Sigmoid colon (tissue), 7 donors: ENCODE results near the gene LLGL1. TPM values are rescaled to one million over a fixed set of nuclear protein-coding genes. Genes with fewer than 3 reads are reported as not detected.

Experiments used
- DNase-seq: peaks from one replicate; pipeline ENCODE4 v3.0.0-alpha.2; 2019
- H3K27ac ChIP-seq, 4 donors: fragments of 200-600 bp; sonication (generic); one replicate each; pipeline ENCODE4 v1.5.1; 2016 to 2019; ENCODE audit warnings: mild to moderate bottlenecking in 1 of 4
- H3K27me3 ChIP-seq, 3 donors: fragments of 200-600 bp; sonication (generic); one replicate each; pipeline ENCODE4 v1.5.1; 2019; ENCODE audit warnings: mild to moderate bottlenecking in 1 of 3
- H3K36me3 ChIP-seq, 4 donors: fragments of 200-600 bp; sonication (generic); one replicate each; pipeline ENCODE4 v1.5.1; 2016 to 2019
- H3K4me1 ChIP-seq, 4 donors: fragments of 200-600 bp; sonication (generic); one replicate each; pipeline ENCODE4 v1.5.1; 2017 to 2019
- H3K4me3 ChIP-seq, 4 donors: fragments of 200-600 bp; sonication (generic); one replicate each; pipeline ENCODE4 v1.5.1; 2017 to 2019; ENCODE audit warnings: mild to moderate bottlenecking in 2 of 4, moderate library complexity in 1 of 4
- H3K9me3 ChIP-seq, 4 donors: fragments of 200-600 bp in 3 of 4; sonication (generic) in 3 of 4; one replicate each; pipeline versions ENCODE4 v1.5.1 to v1.6.1; 2013 to 2019
- EP300 ChIP-seq, 4 donors: sonication (generic); formaldehyde crosslinking; IDR thresholded peaks; one replicate each; pipeline ENCODE4 v1.6.1; 2017; ENCODE audit warnings: antibody characterized with exemption in 4 of 4
- POLR2A ChIP-seq, 2 donors: fragments of 450-650 bp; IDR thresholded peaks; one replicate each; pipeline ENCODE4 v1.6.1; 2016; ENCODE audit warnings: antibody characterized with exemption in 2 of 2, mild to moderate bottlenecking in 2 of 2, moderate library complexity in 2 of 2
- POLR2AphosphoS5 ChIP-seq, 4 donors: sonication (generic); formaldehyde crosslinking; IDR thresholded peaks; one replicate each; pipeline ENCODE4 v1.6.1; 2017; ENCODE audit warnings: antibody characterized with exemption in 4 of 4
- WGBS, 2 donors: extraction: QIAGEN DNeasy Blood & Tissue Kit; methylation state at CpG; one replicate each; pipeline ENCODE4 v1.1.7; 2013; 5-methylcytosine and 5-hydroxymethylcytosine counted together
- intact Hi-C: fragments of 100-400 bp; cut with DNase I; formaldehyde crosslinking; loops from one replicate; pipeline ENCODE4 v1.15.1; 2023
- polyA plus RNA-seq, 3 donors: library from polyadenylated mRNA; stranded (reverse); fragments of 200-250 nt; gene quantifications; one replicate each; pipeline ENCODE4 v1.2.3, GENCODE V29; 2013
- total RNA-seq, 4 donors: library from RNA; depleted of rRNA; stranded (reverse); fragments of >200 nt; gene quantifications; one replicate each; pipeline ENCODE4 v1.1.0, GENCODE V29; 2016
- TF ChIP-seq, protein P1 (sequence below), 4 experiments: fragments of 450-650 bp in 3 of 4; fragments of 200-600 bp in 1 of 4; IDR thresholded peaks; one replicate each; pipeline ENCODE4 v1.5.1; 2016 to 2019; ENCODE audit warnings: antibody characterized with exemption in 4 of 4, mild to moderate bottlenecking in 3 of 4, moderate library complexity in 2 of 4
- donor health status: healthy with polysubstance abuse.
- donor health status: Bipolar disorder and iron deficiency.
- donor health status: healthy.

LLGL1 gene
- total and polyA plus RNA-seq, 7 donors: 2.8 to 25.2 (median 16.8) TPM

- no peaks in the 10 kb centered on the region for H3K9me3 ChIP-seq
- no peak for DNase-seq
- H3K27ac ChIP-seq: peak overlapping the region; percentile 97 to 99 (median 98)
- H3K4me1 ChIP-seq: peaks cover 0 to 82% (median 77%) of the 10 kb centered on the region in 4 donors
- no peak for TF ChIP-seq EP300 (IDR thresholded peaks at IDR 0.05)
- H3K4me3 ChIP-seq: peak overlapping the region; percentile 87 to 94 (median 92)
- H3K36me3 ChIP-seq: peaks cover 0 to 5% (median 0%) of the 10 kb centered on the region in 4 donors
- no peaks in the 10 kb centered on the region for H3K27me3 ChIP-seq
- intact Hi-C loops: loop anchor here (2.0 to 10.0 kb wide), 3 partner anchors 34 to 502 kb away; partner anchors contain the start of gene RAI1
- WGBS, 2 donors: 52 to 58% methylated on average over 1 of the region's 1 CpG
Observed at GRCh38 chr17:18186627-18186982, 38.8 kb upstream of the LLGL1 start.

- WGBS, 2 donors: 7 to 42% methylated on average over 2 of the region's 2 CpGs
- peak overlapping the region; percentile 87 to 94 (median 92) for H3K4me3 ChIP-seq
- H3K27ac ChIP-seq: peak overlapping the region; percentile 97 to 99 (median 98)
- H3K36me3 ChIP-seq: peaks cover 0 to 5% (median 0%) of the 10 kb centered on the region in 4 donors
- H3K9me3 ChIP-seq: no peaks in the 10 kb centered on the region
- H3K27me3 ChIP-seq: no peaks in the 10 kb centered on the region
- no peak for TF ChIP-seq POLR2AphosphoS5 (IDR thresholded peaks at IDR 0.05)
- TF ChIP-seq POLR2A (IDR thresholded peaks at IDR 0.05): no peak
- TF ChIP-seq, protein P1, sequence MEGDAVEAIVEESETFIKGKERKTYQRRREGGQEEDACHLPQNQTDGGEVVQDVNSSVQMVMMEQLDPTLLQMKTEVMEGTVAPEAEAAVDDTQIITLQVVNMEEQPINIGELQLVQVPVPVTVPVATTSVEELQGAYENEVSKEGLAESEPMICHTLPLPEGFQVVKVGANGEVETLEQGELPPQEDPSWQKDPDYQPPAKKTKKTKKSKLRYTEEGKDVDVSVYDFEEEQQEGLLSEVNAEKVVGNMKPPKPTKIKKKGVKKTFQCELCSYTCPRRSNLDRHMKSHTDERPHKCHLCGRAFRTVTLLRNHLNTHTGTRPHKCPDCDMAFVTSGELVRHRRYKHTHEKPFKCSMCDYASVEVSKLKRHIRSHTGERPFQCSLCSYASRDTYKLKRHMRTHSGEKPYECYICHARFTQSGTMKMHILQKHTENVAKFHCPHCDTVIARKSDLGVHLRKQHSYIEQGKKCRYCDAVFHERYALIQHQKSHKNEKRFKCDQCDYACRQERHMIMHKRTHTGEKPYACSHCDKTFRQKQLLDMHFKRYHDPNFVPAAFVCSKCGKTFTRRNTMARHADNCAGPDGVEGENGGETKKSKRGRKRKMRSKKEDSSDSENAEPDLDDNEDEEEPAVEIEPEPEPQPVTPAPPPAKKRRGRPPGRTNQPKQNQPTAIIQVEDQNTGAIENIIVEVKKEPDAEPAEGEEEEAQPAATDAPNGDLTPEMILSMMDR (IDR thresholded peaks at IDR 0.05): no peak
- no peak for TF ChIP-seq EP300 (IDR thresholded peaks at IDR 0.05)
- DNase-seq: no peak
- H3K4me1 ChIP-seq: peaks cover 0 to 82% (median 77%) of the 10 kb centered on the region in 4 donors
- intact Hi-C loops: loop anchor here (2.0 to 10.0 kb wide), 3 partner anchors 35 to 502 kb away; partner anchors contain the start of gene RAI1
Observed at GRCh38 chr17:18187226-18187625, 38.2 kb upstream of the LLGL1 start.

- WGBS, 2 donors: 49 to 58% methylated on average over 9 of the region's 9 CpGs
- Histone ChIP-seq H3K27ac (peak overlapping the region; percentile 97 to 99 (median 98)), H3K4me1 (peaks cover 0 to 77% (median 77%) of the 10 kb centered on the region in 4 donors), H3K9me3 (no peaks in the 10 kb centered on the region), H3K4me3 (peak overlapping the region in 3 of 4 donors; percentile 90 to 94 (median 94)), H3K27me3 (no peaks in the 10 kb centered on the region), H3K36me3 (peaks cover 0 to 5% (median 0%) of the 10 kb centered on the region in 4 donors)
- TF ChIP-seq POLR2A (IDR thresholded peaks at IDR 0.05) (no peak), EP300 (IDR thresholded peaks at IDR 0.05) (no peak), POLR2AphosphoS5 (IDR thresholded peaks at IDR 0.05) (peak in 3 of 4 donors; percentile 16 to 39 (median 28))
- intact Hi-C loops: loop anchor here (2.0 to 10.0 kb wide), 3 partner anchors 36 to 503 kb away; partner anchors contain the start of gene RAI1
- peak; percentile 76 for DNase-seq
Observed at GRCh38 chr17:18187821-18188761, 37.3 kb upstream of the LLGL1 start.

- Histone ChIP-seq H3K27me3 (no peaks in the 10 kb centered on the region), H3K9me3 (no peaks in the 10 kb centered on the region), H3K27ac (peak overlapping the region; percentile 23 to 99 (median 98)), H3K4me1 (peaks cover 0 to 82% (median 75%) of the 10 kb centered on the region in 4 donors), H3K36me3 (peaks cover 0 to 15% (median 6%) of the 10 kb centered on the region in 4 donors), H3K4me3 (no peak overlapping the region)
- 69% methylated on average over 3 of the region's 3 CpGs for WGBS, 2 donors
- no peak for TF ChIP-seq POLR2AphosphoS5 (IDR thresholded peaks at IDR 0.05)
- TF ChIP-seq, protein P1 (IDR thresholded peaks at IDR 0.05): no peak
- TF ChIP-seq POLR2A (IDR thresholded peaks at IDR 0.05): no peak
- no peak for TF ChIP-seq EP300 (IDR thresholded peaks at IDR 0.05)
- intact Hi-C loops: no loop called here
- DNase-seq: no peak
Observed at GRCh38 chr17:18190628-18191235, 34.7 kb upstream of the LLGL1 start.

GRCh38 chr17:18191236-18191667, 34.2 kb upstream of the LLGL1 start:
- intact Hi-C loops: no loop called here
- 29 to 55% methylated on average over 3 of the region's 3 CpGs for WGBS, 2 donors

More at GRCh38 chr17:18191236-18191667, 34.2 kb upstream of the LLGL1 start:
- H3K9me3 ChIP-seq: no peaks in the 10 kb centered on the region
- H3K4me1 ChIP-seq: peaks cover 0 to 77% (median 69%) of the 10 kb centered on the region in 4 donors
- H3K36me3 ChIP-seq: peaks cover 4 to 20% (median 8%) of the 10 kb centered on the region in 4 donors
- DNase-seq: peak; percentile 71
- H3K27me3 ChIP-seq: no peaks in the 10 kb centered on the region
- H3K4me3 ChIP-seq: no peak overlapping the region
- TF ChIP-seq EP300 (IDR thresholded peaks at IDR 0.05) (no peak), POLR2A (IDR thresholded peaks at IDR 0.05) (no peak)
- TF ChIP-seq, protein P1 (IDR thresholded peaks at IDR 0.05): no peak
- peak overlapping the region; percentile 23 to 99 (median 98) for H3K27ac ChIP-seq
